Cardiac muscle cell (in vitro differentiated cells and primary cell): Measurements from ENCODE around the gene DIAPH2. TPM values are rescaled to one million over a fixed set of nuclear protein-coding genes. Genes with fewer than 3 reads are reported as not detected.

Source experiments
- DNase-seq, 2 donors: peaks; one replicate each; pipeline versions ENCODE4 v3.0.0 to v3.0.0-alpha.2; 2010 to 2017; ENCODE audit warnings: low read depth in 1 of 2, low spot score in 1 of 2
- H3K27ac ChIP-seq: fragments of 200-600 bp; sonication (generic); 2 replicates; pipeline ENCODE4 v1.5.1; 2016
- H3K27me3 ChIP-seq: fragments of 200-600 bp; sonication (generic); 2 replicates; pipeline ENCODE4 v1.6.0; 2016; ENCODE audit warnings: control low read depth
- H3K36me3 ChIP-seq: fragments of 200-600 bp; sonication (generic); 2 replicates; pipeline ENCODE4 v1.5.1; 2016; ENCODE audit warnings: control low read depth
- H3K4me1 ChIP-seq: fragments of 200-600 bp; sonication (generic); 2 replicates; pipeline ENCODE4 v1.8.1; 2017; ENCODE audit warnings: low read depth, mild to moderate bottlenecking, mixed run types
- H3K4me3 ChIP-seq: fragments of 200-600 bp; sonication (generic); 2 replicates; pipeline ENCODE4 v1.5.1; 2016; ENCODE audit warnings: mild to moderate bottlenecking
- H3K9me3 ChIP-seq: fragments of 200-600 bp; sonication (generic); 2 replicates; pipeline ENCODE4 v1.5.1; 2017; ENCODE audit warnings: low read depth, mild to moderate bottlenecking, control low read depth
- CTCF ChIP-seq: IDR thresholded peaks from 2 replicates; pipeline ENCODE4 v1.5.1; 2012; ENCODE audit warnings: low read depth, mild to moderate bottlenecking, low read length
- polyA plus RNA-seq: library from polyadenylated mRNA; unstranded; fragments of >200 nt; fragmentation: Nextera tagmentation; extraction: Ambion mirVana; gene quantifications from 2 replicates; pipeline ENCODE4 v1.2.1, GENCODE V29; 2016
- total RNA-seq: library from RNA; depleted of rRNA; stranded (reverse); fragments of >200 nt; gene quantifications from 2 replicates; pipeline ENCODE4 v1.2.3, GENCODE V29; 2016

The DIAPH2 gene
- total and polyA plus RNA-seq, 2 experiments from 2014 or later: 9.1 to 18.4 TPM

DNA sequence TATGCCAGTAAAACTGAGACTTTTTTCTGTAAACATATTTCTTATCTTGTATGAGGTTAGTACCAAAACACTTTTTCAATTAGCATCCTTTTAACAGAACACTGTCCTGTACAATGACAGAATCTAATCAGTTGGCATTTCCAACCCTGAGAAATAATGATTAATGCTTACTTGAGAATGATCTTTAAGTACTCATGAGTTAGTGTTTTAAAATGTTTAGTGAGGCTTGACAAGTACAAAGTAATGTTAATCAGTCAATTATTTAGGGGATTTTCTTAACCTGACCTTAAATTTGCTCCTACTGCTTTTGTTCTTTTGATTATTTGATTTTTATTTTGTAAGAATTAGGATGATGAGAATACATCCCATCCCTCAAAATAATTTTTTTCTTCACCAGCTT lies 695.6 kb downstream of the DIAPH2 start:
- Histone ChIP-seq H3K4me1 (no peaks in the 10 kb centered on the region), H3K27ac (no peak overlapping the region), H3K27me3 (no peaks in the 10 kb centered on the region), H3K4me3 (no peak overlapping the region), H3K9me3 (no peaks in the 10 kb centered on the region), H3K36me3 (no peaks in the 10 kb centered on the region)
- DNase-seq: no peak
- no peak for TF ChIP-seq CTCF

- Histone ChIP-seq H3K4me3 (no peak overlapping the region), H3K27me3 (no peaks in the 10 kb centered on the region), H3K4me1 (no peaks in the 10 kb centered on the region), H3K36me3 (no peaks in the 10 kb centered on the region), H3K27ac (no peak overlapping the region), H3K9me3 (no peaks in the 10 kb centered on the region)
- DNase-seq: no peak
- no peak for TF ChIP-seq CTCF
Measured at GRCh38 chrX:97384685-97385084, 700.0 kb downstream of the DIAPH2 start.

- no peak for DNase-seq
- H3K9me3 ChIP-seq: no peaks in the 10 kb centered on the region
- H3K4me3 ChIP-seq: no peak overlapping the region
- H3K4me1 ChIP-seq: no peaks in the 10 kb centered on the region
- no peak for TF ChIP-seq CTCF
- no peak overlapping the region for H3K27ac ChIP-seq
- no peaks in the 10 kb centered on the region for H3K36me3 ChIP-seq
- no peaks in the 10 kb centered on the region for H3K27me3 ChIP-seq
Measured at GRCh38 chrX:97387004-97387403, 702.4 kb downstream of the DIAPH2 start.

DNA sequence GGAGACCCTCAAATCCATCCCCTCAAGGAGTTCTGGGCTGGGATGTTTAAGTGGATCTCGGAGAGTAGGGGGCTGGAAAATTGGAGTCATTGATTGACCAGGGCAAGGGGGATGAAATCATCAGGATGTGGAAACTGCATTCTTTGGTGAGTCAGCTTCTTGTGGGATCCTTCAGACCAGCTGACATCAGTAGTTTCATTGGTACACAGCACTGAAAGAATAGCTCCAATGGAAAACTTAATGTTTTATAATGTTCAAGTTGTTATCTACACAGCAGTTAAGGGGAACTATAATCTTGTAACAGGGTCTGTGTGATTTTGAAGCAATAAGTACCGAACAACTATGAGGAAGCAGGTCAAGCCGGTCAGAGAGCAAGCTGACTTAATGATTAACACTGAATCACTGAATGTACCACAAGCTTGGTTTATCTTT lies 705.1 kb downstream of the DIAPH2 start:
- Histone ChIP-seq H3K27me3 (no peaks in the 10 kb centered on the region), H3K27ac (no peak overlapping the region), H3K9me3 (no peaks in the 10 kb centered on the region), H3K36me3 (no peaks in the 10 kb centered on the region), H3K4me1 (no peaks in the 10 kb centered on the region), H3K4me3 (no peak overlapping the region)
- DNase-seq: peak in 1 of 2 donors; percentile 79
- TF ChIP-seq CTCF: no peak

- no peak overlapping the region for H3K4me3 ChIP-seq
- no peaks in the 10 kb centered on the region for H3K36me3 ChIP-seq
- no peak overlapping the region for H3K27ac ChIP-seq
- no peak for TF ChIP-seq CTCF
- DNase-seq: peak in 1 of 2 donors; percentile 79
- no peaks in the 10 kb centered on the region for H3K9me3 ChIP-seq
- H3K27me3 ChIP-seq: no peaks in the 10 kb centered on the region
- no peaks in the 10 kb centered on the region for H3K4me1 ChIP-seq
Measured at GRCh38 chrX:97397371-97397770, 712.7 kb downstream of the DIAPH2 start.
